K562 (cell line): ENCODE measurements around the gene SFXN5. TPM values are rescaled to one million over a fixed set of nuclear protein-coding genes. Genes with fewer than 3 reads are reported as not detected.
A peak's percentile ranks its signal among the peaks of the same experiment; 100 is the strongest.

ENCODE experiments used
- CHD2 ChIP-seq: IDR thresholded peaks from 2 replicates; pipeline ENCODE4 v1.6.1; 2011; ENCODE audit warnings: low read depth, low read length
- ETV5 ChIP-seq: sonication (generic); formaldehyde crosslinking; IDR thresholded peaks from 2 replicates; pipeline ENCODE4 v1.4.0; 2020; ENCODE audit warnings: low read depth, mild to moderate bottlenecking, missing genetic modification reagents
- HDAC3 ChIP-seq: fragments of 450-650 bp; IDR thresholded peaks from 2 replicates; pipeline ENCODE4 v1.6.1; 2018; ENCODE audit warnings: borderline replicate concordance, mild to moderate bottlenecking, moderate library complexity; ENCODE audit not compliant: partially characterized antibody
- MED1 ChIP-seq: sonication (generic); formaldehyde crosslinking; IDR thresholded peaks from 2 replicates; pipeline ENCODE4 v1.8.1; 2023; ENCODE audit warnings: missing genetic modification reagents, borderline replicate concordance
- NBN ChIP-seq: fragments of 450-650 bp; IDR thresholded peaks from 2 replicates; pipeline ENCODE4 v1.6.1; 2016; ENCODE audit warnings: low read depth, mild to moderate bottlenecking
- RBM34 ChIP-seq: fragments of 200-400 bp; formaldehyde crosslinking; IDR thresholded peaks from 2 replicates; pipeline ENCODE4 v1.6.1; 2018; ENCODE audit warnings: low read length, borderline replicate concordance; ENCODE audit not compliant: insufficient read depth
- SMAD1 ChIP-seq: fragments of 150-350 bp; IDR thresholded peaks from 2 replicates; pipeline ENCODE4 v1.6.1; 2014; ENCODE audit warnings: low read length, low read depth; ENCODE audit not compliant: partially characterized antibody
- SUPT5H ChIP-seq: fragments of 450-650 bp; IDR thresholded peaks from 2 replicates; pipeline ENCODE4 v1.6.1; 2016
- TCF7 ChIP-seq: sonication (generic); IDR thresholded peaks from 2 replicates; pipeline ENCODE4 v1.6.1; 2016; ENCODE audit warnings: antibody characterized with exemption, borderline replicate concordance
- U2AF1 ChIP-seq: fragments of 200-400 bp; formaldehyde crosslinking; optimal IDR thresholded peaks from 2 replicates; pipeline ENCODE3; 2017; ENCODE audit warnings: mild to moderate bottlenecking, low read depth, low read length, moderate library complexity
- ZNF57 ChIP-seq: fragments of 450-650 bp; formaldehyde crosslinking; IDR thresholded peaks from 2 replicates; pipeline ENCODE4 v1.4.0; 2020; ENCODE audit warnings: mild to moderate bottlenecking, moderate library complexity
- polyA plus RNA-seq, 8 experiments: library from polyadenylated mRNA; depleted of rRNA in 4 of 8; stranded (reverse) in 5 of 8; unstranded in 3 of 8; fragments of >200 nt; fragmentation: Nextera tagmentation in 2 of 8; fragmentation: Illumina TruSeq in 1 of 8; extraction: Ambion mirVana in 2 of 8; extraction: Trizol in 1 of 8; gene quantifications; 2 replicates each; pipeline versions ENCODE4 v1.2.1 to v1.2.3, GENCODE V29; 2011 to 2014; ENCODE audit warnings: inconsistent platforms in 1 of 8, missing spikeins in 1 of 8
- total RNA-seq, 7 experiments: library from RNA; depleted of rRNA in 6 of 7; stranded (reverse); fragments of >200 nt in 6 of 7; fragmentation: Illumina TruSeq in 2 of 7; extraction: Trizol in 2 of 7; gene quantifications; 2 replicates each; pipeline versions ENCODE4 v1.2.1 to v1.2.3, GENCODE V29; 2011 to 2021; ENCODE audit warnings: low replicate concordance in 1 of 7
- TF ChIP-seq, protein P1 (sequence below): fragments of 450-650 bp; IDR thresholded peaks from 2 replicates; pipeline ENCODE4 v1.6.1; 2017; ENCODE audit warnings: mild to moderate bottlenecking, moderate library complexity
- TF ChIP-seq, protein P2 (sequence below): sonication (generic); formaldehyde crosslinking; IDR thresholded peaks from 2 replicates; pipeline ENCODE4 v1.8.0; 2022; ENCODE audit warnings: missing genetic modification reagents, mild to moderate bottlenecking, moderate library complexity, borderline replicate concordance
- TF ChIP-seq, protein P3 (sequence below), 2 experiments: fragments of 450-650 bp in 1 of 2; sonication (generic) in 1 of 2; formaldehyde crosslinking in 1 of 2; IDR thresholded peaks in 1 of 2; conservative IDR thresholded peaks in 1 of 2; 2 replicates each; pipeline versions ENCODE4 v1.6.1 to v1.8.1; 2016 to 2023; ENCODE audit warnings: mild to moderate bottlenecking in 2 of 2, moderate library complexity in 2 of 2, inconsistent platforms in 1 of 2, missing genetic modification reagents in 1 of 2
- TF ChIP-seq, protein P4 (sequence below): fragments of 250-450 bp; sonication (Bioruptor Pico); IDR thresholded peaks from 2 replicates; pipeline ENCODE4 v1.5.1; 2021; ENCODE audit warnings: mild to moderate bottlenecking
- TF ChIP-seq, protein P5 (sequence below): fragments of 450-650 bp; conservative IDR thresholded peaks from 2 replicates; pipeline ENCODE4 v1.6.1; 2016; ENCODE audit warnings: missing genetic modification characterization, low read depth, mild to moderate bottlenecking, missing compliant biosample characterization, moderate library complexity
- TF ChIP-seq, protein P6 (sequence below), 2 experiments: fragments of 150-350 bp in 1 of 2; IDR thresholded peaks; 2 replicates each; pipeline ENCODE4 v1.6.1; 2012 to 2016; ENCODE audit warnings: low read depth in 2 of 2, low read length in 2 of 2, mild to moderate bottlenecking in 1 of 2, moderate library complexity in 1 of 2

The SFXN5 gene
- total and polyA plus RNA-seq, 9 of the 15 experiments (the other 6 are each of a cell fraction or from before 2014, with no cell fraction given): 8.3 to 22.6 (median 16.0) TPM

DNA sequence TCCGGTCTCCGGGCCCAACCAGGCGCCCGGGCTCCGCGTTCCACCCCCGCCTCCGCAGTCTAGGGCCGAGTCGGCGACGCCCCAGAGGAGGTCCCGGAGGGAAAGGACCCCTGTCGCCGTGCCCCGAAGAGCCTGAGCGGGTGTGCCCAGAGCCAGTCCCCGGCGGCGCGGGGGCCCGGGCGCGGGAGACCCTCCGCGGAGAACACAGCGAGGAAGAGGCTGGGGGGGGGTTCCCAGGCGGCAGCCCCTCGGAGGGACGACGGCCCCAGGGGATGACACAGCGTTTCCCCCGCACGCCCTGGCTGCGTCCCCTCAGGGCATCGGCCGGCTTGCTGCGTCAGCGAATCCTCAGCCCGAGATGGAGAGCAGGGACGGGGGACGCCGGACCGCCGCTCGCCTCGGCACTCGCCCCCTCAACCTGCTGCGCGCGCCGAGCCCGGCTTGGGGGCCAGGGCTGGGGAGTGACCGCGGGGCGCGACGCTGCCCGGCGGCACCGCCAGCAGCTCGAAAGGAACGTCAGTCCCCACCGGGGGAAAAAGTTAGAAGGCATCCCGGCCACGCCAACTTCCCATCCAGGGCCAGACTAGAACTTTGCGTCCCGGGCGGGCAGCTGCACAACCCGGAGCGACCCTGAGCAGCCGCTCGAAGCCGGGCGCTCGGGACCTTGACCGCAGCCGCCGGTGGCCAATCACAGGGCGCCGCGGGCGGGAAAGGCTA lies 711 bp downstream of the SFXN5 start (continued):
- TF ChIP-seq, protein P1, sequence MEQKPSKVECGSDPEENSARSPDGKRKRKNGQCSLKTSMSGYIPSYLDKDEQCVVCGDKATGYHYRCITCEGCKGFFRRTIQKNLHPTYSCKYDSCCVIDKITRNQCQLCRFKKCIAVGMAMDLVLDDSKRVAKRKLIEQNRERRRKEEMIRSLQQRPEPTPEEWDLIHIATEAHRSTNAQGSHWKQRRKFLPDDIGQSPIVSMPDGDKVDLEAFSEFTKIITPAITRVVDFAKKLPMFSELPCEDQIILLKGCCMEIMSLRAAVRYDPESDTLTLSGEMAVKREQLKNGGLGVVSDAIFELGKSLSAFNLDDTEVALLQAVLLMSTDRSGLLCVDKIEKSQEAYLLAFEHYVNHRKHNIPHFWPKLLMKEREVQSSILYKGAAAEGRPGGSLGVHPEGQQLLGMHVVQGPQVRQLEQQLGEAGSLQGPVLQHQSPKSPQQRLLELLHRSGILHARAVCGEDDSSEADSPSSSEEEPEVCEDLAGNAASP: no peak
- TF ChIP-seq NBN (no peak), U2AF1 (no peak), SUPT5H (0 out of 2 replicates have a peak, but pooled peaks have one; percentile 61), RBM34 (0 out of 2 replicates have a peak, but pooled peaks have one; percentile 8), MED1 (no peak), SMAD1 (peak; percentile 54), ZNF57 (CRISPR knock-in tag) (no peak), HDAC3 (no peak), TCF7 (no peak), CHD2 (no peak), ETV5 (CRISPR knock-in tag) (no peak)
- TF ChIP-seq, protein P2, sequence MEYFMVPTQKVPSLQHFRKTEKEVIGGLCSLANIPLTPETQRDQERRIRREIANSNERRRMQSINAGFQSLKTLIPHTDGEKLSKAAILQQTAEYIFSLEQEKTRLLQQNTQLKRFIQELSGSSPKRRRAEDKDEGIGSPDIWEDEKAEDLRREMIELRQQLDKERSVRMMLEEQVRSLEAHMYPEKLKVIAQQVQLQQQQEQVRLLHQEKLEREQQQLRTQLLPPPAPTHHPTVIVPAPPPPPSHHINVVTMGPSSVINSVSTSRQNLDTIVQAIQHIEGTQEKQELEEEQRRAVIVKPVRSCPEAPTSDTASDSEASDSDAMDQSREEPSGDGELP: no peak
- TF ChIP-seq, protein P3, sequence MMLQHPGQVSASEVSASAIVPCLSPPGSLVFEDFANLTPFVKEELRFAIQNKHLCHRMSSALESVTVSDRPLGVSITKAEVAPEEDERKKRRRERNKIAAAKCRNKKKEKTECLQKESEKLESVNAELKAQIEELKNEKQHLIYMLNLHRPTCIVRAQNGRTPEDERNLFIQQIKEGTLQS (IDR thresholded peaks at IDR 0.05): no peak
- TF ChIP-seq, protein P3 (CRISPR knock-in tag; conservative IDR thresholded peaks at IDR 0.05): no peak
- TF ChIP-seq, protein P4, sequence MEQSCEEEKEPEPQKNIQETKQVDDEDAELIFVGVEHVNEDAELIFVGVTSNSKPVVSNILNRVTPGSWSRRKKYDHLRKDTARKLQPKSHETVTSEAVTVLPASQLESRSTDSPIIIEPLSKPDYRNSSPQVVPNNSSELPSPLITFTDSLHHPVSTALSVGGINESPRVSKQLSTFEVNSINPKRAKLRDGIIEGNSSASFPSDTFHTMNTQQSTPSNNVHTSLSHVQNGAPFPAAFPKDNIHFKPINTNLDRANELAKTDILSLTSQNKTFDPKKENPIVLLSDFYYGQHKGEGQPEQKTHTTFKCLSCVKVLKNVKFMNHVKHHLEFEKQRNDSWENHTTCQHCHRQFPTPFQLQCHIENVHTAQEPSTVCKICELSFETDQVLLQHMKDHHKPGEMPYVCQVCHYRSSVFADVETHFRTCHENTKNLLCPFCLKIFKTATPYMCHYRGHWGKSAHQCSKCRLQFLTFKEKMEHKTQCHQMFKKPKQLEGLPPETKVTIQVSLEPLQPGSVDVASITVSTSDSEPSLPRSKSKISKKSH: no peak
- TF ChIP-seq, protein P5, sequence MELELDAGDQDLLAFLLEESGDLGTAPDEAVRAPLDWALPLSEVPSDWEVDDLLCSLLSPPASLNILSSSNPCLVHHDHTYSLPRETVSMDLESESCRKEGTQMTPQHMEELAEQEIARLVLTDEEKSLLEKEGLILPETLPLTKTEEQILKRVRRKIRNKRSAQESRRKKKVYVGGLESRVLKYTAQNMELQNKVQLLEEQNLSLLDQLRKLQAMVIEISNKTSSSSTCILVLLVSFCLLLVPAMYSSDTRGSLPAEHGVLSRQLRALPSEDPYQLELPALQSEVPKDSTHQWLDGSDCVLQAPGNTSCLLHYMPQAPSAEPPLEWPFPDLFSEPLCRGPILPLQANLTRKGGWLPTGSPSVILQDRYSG: no peak
- TF ChIP-seq, protein P6, sequence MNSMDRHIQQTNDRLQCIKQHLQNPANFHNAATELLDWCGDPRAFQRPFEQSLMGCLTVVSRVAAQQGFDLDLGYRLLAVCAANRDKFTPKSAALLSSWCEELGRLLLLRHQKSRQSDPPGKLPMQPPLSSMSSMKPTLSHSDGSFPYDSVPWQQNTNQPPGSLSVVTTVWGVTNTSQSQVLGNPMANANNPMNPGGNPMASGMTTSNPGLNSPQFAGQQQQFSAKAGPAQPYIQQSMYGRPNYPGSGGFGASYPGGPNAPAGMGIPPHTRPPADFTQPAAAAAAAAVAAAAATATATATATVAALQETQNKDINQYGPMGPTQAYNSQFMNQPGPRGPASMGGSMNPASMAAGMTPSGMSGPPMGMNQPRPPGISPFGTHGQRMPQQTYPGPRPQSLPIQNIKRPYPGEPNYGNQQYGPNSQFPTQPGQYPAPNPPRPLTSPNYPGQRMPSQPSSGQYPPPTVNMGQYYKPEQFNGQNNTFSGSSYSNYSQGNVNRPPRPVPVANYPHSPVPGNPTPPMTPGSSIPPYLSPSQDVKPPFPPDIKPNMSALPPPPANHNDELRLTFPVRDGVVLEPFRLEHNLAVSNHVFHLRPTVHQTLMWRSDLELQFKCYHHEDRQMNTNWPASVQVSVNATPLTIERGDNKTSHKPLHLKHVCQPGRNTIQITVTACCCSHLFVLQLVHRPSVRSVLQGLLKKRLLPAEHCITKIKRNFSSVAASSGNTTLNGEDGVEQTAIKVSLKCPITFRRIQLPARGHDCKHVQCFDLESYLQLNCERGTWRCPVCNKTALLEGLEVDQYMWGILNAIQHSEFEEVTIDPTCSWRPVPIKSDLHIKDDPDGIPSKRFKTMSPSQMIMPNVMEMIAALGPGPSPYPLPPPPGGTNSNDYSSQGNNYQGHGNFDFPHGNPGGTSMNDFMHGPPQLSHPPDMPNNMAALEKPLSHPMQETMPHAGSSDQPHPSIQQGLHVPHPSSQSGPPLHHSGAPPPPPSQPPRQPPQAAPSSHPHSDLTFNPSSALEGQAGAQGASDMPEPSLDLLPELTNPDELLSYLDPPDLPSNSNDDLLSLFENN (IDR thresholded peaks at IDR 0.05; ENCODE audit: low read depth in 2 of 2, low read length in 2 of 2): no peak
